ENCODE results near the gene SPOCK3.

The SPOCK3 gene

DNA sequence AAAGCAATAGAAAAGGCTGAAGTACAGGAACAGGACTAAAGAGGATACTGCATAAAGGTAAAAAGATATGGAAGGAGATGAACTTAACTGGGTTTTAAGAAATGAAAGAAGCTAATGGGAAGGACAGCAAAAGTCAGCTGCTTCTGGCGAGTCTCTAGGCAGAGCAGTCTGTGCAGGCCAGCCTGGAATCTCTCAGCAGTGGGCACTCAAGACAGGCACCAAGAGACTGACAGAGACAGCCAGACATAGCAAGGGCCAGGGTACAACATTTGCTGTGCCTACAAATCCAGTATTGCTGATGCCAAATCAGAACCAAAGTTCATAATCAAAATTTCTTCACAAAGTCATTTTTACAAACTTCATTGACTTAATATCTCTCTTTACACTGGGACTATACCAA, 62.4 kb downstream of the SPOCK3 start:
- no peak for FAIRE-seq

DNA sequence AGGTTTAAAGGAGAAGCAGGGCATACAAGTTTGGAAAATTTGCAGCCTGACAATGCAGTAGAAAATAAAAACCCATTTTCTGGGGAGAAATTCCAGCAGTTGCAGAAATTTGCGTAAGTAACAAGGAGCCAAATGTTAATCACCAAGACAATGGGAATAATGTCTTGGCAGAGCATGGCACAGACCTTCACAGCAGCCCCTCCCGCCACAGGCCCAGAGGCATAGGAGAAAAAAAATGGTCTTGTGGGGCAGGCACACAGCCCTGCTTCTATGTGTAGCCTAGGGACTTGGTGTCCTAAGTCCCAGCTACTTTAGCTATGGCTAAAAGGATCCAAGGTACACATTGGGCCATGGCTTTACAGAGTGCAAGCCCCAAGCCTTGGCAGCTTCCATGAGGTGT, 65.7 kb downstream of the SPOCK3 start:
- FAIRE-seq = no peak

DNA sequence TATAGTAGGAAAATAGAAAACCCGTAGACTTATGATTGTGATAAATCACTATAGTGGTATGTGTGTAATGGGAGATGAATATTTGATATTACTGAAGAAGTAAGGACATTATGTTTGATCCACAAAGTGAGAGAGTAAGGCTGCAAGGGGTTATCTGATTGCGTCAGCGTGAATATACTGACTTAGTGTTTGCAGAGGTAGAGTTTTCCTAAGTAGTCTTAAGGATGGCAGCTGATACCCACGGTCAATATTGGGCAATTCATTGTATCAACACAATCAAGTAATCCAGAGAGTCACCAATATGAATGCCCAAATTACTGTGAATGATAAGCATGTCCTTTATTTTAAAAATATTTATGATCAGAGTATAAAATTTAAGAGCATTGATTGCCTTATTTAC, 83.7 kb downstream of the SPOCK3 start:
- no peak for FAIRE-seq

DNA sequence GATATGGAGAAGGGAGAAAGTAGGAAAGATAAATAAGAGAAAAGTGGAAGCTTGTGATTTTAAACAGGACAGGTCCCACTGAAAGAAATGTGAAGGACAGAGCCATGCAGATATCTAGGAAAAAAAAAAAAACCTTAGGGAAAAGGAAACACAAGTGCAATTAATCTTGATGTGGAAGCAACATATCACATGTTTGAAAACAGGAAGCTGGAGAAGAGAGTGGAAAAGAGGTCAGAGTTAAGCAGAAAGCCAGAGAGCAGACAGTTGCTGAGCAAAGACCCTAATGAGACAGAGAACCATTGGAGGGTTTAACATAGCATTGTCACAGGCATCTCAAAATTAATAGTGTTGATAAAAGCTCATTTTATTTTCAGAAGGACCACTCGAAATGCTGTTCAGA, 89.7 kb downstream of the SPOCK3 start:
- no peak for FAIRE-seq

DNA sequence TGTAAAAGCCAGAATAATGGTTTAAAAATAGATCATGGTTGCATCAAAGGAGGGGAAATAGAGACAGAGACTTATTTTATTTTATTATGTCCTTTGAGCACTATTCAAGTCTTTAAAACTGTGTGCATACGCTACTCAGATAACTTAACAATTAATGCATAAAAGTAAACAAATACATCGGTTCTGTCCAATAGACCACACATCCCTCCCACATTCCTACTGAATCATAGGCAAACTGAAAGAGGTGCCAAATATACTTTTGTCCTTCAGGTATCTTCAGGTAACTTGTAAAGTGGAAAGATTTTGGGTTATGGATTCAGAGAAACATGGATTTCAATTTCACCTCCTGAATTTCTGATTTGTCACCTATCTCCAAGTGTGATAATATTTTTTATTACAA, 91.3 kb downstream of the SPOCK3 start:
- no peak for FAIRE-seq

DNA sequence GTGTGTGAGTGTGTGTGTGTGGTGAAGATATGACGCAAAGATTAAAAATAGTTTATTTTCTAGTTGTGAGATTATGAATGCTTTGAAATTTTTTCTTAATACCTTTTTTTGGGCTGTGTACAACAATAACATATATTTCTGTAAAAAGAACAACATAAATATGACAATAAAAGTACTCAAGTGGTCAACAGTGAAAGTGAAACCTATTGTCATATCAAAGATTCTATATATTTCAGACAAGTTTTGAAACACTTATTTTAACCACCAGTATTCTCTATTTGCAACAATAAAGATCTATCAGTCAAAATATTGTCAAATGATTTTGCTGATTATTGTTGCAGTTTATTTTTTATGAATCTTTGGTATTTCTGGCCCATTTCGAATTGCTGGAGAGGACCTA, 98.0 kb downstream of the SPOCK3 start:
- no peak for FAIRE-seq

DNA sequence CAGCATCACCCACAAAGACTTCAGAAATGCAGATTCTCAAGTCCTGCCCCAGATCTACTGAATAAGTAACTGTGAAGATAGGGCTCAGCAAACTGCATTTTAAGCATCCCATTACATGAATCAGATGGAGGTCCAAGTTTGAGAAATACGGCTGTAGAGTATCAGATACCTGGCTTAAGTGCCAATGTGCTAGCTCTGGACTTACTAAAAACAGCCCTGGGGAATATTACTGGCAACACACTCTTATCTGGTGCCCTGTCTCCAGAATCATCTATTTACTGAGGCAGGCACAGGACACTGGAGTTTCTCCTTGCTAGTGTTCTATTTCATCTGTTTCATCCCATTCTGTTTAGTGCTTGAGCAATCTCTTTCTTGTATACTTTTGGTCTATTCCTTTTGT, 105.1 kb downstream of the SPOCK3 start:
- FAIRE-seq = no peak

DNA sequence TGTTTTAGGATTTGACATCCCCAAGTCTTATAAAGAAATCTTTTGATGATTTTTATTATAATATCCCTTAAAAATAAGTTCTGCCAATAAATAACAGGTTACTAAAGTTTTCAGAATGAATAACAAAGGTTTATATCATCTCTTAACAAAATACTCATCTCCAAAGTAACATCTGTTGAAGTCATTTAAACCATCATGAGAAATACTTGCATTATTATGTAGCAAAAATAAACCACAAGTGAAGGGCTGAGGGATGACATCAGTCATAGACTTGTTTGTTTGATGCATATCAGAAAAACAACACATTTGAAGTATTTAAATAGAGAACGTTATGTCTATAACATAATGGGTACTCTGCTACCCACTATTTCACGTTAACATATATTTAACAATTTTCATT, 114.9 kb downstream of the SPOCK3 start:
- no peak for FAIRE-seq

DNA sequence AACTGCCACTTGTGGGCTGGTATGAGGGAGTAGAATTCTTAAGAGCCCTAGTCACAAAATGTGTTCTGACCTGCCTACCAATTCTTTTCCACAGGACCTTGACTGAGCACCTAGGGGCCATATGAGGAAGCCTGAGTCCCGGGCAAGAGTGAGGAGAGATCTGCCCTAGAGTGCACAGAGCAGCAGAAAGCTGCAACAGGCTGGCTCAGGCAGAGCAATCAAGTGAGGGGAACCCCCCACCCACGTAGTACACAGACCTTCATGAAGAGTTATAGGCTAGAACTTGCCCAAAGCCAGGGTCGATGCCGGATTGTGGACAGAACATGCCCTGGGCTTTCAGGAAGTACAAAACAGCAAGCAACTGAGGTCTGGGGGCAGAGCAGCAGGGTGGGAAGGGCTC, 117.0 kb downstream of the SPOCK3 start:
- no peak for FAIRE-seq

DNA sequence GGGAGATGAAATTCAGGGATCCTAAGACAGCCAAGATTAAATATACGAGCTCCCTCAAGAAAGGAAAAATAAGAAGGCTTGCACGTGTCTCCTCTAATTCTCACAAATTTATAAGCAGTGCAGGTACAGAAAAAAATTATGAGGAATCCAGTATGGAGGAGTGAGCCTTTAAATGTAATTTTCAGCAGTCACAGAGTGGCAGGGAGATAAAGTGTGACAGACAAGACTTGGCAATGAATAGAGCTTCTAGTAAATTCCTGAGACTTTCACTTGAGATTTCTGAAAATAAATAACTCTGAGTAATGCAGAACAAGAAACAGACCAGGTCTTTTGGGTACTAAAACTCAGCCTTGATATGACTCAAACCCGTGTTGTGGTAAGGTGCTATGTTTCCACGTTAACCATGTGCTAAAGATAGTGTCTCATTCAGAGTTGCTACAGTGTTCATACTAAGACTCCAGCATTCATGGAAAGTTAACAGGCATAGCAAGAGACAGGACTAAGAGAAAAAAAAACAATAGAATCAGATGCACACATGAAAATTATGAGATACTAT, 119.8 kb downstream of the SPOCK3 start:
- FAIRE-seq = no peak

DNA sequence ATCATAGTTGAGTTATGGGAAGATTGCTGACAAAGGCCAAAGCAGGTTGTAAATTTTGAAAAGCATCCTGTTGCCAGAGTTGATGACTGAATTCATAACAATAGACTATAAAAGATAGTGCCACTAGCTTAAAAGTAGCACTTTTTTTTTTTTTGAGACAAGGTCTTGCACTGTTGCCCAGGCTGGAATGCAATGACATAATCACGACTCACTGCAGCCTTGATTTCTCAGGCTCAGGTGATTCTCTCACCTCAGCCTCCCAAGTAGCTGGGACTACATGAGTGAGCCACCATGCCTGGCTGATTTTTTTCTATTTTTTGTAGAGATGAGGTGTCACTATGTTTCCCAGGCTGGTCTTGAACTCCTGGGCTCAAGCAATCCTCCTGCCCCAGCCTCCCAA, 122.7 kb downstream of the SPOCK3 start:
- no peak for FAIRE-seq

DNA sequence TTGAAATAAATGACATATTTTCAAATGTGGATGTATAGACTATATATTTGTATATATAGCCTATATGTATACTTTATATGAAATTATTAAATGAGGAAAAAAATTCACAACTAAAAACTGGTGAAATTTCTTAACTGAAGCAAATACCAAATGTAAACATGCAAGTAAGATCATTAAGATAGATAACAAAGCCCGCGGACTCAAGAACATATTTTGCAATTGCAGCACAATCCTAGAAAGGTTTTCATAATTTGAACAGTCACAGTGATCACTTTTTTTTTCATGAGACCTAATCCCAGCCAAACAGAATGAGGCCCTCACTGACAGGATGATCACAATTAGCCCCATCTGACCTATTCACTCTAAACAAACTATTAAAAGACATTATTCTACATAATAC, 123.2 kb downstream of the SPOCK3 start:
- FAIRE-seq = no peak

DNA sequence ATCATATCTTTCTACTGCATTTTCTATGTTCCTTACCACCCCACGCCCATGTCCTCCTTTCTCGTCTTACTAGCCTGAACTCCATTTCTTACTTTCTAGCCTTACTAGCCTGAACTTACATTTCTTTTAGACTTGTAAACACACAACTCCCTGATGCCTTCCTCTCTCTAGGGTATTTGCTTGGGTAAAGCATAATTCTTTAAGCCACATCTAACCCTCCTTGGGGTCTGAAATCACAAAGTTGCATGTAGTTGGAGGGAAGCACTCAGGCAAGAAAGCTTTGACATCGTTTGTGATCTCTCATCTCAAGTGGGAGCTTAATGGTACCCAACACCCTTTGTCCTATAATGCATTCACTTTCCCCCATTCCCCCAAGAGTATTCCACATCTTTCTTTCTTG, 124.4 kb downstream of the SPOCK3 start:
- FAIRE-seq = no peak

DNA sequence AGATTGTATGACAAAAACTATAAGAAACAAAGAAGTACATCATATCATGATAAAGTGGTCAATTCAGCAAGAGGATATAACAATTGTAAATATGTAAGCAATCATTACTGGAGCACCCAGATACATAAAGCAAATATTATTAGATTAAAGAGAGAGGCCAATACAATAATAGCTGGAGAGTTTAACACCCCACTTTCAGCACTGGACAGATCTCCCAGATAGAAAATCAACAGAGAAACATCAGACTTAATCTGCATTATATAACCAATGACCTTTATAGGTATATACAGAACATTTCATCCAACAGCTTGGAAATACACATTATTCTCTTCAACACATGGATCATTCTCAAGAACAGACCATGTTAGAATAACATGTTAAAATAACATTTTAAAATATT, 128.4 kb downstream of the SPOCK3 start:
- no peak for FAIRE-seq

DNA sequence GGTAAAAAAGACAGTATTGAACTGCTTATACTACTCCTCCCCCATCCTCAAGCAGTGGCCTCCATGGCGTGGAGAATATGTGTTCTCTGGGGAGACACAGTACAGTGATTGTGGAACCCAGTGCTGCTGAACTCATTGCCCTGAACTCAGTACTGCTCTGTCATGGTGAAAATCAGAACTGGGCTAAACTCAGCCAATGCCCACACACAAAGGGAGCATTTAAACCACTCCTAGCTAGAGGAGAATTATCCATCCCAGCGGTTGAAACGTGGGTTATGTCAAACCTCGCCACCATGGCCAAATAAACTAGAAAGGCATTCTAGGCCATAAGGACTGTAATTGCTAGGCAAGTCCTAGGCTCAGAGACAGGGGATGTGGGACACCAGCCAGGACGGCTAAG, 131.8 kb downstream of the SPOCK3 start:
- no peak for FAIRE-seq

DNA sequence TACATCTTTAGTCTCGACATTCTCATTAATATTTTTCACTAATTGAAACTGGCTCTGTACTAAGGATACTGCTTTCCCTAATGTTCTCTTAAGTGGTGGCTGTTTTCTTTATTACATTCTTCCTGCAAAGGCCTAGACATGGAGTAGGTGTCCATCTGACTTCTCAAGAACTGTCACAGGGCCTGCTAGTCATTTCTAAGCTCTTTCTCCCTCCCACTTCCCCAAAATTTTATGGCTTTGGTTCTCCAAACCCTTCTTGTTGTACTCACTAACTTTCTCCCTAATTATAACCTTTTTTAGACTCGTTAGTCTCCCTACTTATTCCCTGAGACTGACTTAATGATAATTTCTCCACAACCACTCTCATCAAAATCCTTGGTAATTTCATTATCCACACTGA, 133.3 kb downstream of the SPOCK3 start:
- no peak for FAIRE-seq

DNA sequence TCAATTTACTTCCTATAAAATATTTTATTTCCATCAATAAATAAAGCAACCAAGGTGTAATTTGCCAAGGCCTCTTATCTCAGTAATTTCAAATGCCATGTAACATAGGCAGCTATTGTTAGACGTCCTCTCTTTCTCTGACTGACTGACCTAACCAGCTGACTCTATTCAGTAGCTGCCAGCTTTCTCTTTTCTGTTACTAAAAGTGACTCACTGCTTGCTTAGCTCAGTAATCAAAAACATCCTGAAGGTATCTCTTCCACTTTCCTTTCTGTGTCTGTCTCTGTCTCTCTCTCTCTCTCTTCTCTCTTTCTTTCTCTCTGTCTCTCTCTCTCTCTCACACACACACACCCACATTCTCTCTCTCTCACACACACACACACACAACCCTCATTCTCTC, 134.2 kb downstream of the SPOCK3 start:
- FAIRE-seq = no peak

DNA sequence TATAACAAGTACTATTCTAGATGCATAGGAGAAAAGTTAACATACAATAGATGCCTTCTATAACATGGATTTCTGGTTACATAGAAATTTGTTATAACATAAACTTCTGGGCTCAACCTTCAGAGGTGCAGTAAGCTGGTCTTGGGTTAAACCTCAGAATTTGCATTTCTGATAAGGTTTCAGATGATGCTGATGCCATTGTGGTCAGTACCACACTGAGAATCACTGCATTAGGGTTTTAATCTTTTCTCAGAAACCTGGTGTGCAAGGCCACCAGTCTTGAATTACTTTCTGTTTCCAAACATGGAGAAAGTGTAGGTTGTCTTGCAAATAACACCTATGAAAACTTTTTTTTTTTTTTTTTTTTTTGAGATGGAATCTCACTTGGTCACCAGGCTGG, 146.2 kb downstream of the SPOCK3 start:
- FAIRE-seq = no peak

DNA sequence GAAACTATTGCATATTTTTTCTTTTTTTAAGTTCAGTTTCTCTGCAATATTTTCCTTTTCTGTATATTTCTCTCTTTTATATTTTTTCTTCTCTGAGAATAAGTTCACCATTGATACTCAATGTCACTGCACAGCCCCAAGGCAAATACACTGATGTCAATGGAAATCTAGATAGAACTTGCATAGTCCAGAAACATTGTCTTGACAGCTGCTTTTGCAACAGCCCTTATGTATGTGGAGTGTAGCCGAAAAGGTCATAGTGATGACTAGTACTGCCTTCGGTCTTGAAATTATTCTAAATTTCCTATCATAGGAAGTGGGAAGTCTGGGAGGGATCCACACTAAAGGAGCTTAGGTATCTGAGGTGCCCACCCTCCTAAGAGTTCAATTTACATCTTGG, 150.0 kb downstream of the SPOCK3 start:
- FAIRE-seq = no peak

DNA sequence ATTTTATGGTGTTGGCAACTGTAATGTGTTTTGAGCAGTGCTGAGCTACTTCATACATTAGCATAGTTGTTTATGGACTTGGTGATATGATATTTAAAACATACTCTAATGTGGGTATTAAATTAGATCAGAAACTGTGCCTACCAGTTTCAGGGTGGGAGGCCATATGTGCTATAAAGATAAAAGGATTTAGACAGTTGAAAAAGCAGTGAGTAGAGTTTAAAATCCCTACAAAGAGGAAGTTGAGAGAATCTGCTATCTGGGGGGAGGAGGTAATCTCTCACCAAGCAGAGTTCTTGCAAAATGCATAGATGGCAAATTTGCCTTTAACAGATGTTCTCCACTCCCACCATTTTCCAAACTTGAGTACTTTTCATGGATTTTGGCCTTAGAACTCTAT, 154.5 kb downstream of the SPOCK3 start:
- no peak for FAIRE-seq

DNA sequence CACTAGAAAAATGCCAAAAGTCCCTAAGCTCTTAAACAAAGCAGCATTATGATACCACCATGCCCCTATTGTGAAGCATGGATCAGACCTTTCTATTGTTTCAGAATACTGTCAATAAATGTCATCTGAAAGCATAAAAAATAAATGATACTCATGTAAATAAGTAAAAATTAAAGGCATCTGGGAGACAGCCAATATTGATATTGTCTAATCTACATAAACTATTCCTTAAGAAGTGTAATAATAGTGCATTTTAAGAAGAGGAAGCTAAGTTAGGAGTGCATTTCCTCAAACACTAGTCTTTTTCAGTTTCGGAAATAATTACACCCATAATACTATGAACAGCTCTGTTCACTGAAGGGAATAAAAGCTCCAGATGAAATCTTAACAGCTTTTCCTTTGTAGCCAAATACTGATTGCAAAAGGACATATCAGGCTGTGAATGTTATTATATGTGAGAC, 181.6 kb downstream of the SPOCK3 start:
- FAIRE-seq = no peak

DNA sequence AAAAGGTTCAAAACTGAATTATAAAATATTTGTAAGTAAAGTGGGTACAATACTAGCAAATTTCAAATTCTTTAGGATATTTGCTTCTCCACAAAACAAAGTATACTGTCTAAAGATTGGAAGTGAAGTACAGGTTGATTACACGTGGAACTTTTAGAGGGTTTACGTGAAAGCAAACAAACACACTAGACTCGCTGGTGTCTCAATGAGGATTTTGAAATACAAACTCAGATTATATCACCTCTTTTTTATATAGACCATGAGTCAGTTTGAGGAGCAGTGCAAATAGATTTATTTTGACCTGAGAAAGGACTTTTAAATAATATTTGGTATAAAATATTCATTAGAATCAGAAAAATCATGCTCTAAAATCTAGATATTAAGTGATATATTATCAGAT, 185.0 kb downstream of the SPOCK3 start:
- FAIRE-seq = no peak

DNA sequence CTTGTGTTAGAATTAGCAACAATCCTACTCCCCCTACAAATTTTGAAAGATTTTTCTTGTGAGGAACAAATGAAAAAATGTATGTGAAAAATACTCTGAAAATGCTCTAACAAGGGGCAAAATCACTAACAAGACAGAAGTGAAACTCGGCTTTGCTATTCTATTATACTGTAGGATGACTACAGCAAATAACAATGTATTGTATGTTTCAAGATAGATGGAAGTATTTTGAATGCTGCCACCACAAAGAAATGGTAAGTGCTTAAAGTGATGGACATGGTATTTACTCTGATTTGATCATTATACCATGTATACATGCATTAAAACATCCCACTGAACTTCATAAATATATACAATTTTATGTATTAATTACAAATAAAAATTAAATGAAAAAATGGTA, 192.8 kb downstream of the SPOCK3 start:
- FAIRE-seq = no peak

DNA sequence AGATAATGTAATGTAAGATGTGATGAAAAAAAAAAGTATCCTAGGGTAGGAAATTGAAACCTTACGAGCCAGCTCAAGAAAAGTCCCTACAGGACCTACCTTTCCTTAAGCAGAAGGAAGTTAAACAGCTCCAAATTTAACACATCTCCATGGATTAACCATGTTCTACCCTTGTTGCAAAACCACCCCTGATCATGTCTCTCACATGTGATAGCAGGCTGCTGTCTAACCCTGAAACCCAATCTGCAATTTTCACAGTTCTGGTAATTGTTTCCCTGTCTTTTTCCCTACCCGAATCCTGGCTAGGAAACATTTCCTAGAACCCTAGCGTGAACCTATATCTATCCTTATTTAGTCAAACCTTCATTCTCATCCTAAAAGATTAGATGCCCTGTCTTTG, 198.9 kb downstream of the SPOCK3 start:
- no peak for FAIRE-seq

DNA sequence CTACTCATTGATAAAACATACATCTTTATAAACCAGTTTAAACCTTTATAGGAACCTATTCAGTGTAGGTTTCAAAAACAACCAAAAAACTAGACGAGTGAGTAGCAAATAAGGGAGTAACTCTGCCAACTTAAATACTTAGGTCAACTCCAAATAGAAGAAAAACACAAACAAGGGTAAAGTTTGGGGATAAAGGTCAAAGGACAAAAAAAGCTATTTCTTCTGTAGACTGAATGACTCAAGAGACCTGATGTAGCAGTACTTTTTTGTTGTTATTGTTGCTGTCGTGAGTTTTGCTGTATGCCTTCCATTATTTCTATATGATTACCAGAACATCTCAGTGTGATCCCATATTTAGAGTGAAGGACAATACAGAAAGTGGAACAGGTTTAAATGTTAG, 199.3 kb downstream of the SPOCK3 start:
- no peak for FAIRE-seq

DNA sequence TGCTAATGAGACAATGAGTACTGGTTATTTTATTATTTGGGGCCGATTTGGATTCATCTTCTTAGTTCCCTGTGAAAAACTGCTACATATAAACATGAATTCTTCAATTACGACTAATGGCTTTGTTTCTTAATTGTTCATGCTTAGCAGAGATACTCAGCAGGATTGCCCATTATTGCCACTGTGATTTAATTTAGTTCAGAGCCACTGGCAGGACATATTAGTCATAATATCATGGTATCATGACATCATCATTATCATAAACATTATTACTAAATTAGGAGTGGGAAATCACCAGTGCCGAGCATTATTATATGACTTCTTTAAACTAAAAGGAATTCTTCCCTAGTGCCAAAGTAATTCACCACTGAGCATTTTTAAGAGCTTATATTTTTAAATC, 201.4 kb downstream of the SPOCK3 start:
- no peak for FAIRE-seq

Measured in A204.1 (cell line).